IMR-90 (cell line): ENCODE measurements around the gene WDR91. TPM values are rescaled to one million over a fixed set of nuclear protein-coding genes. Genes with fewer than 3 reads are reported as not detected.

Experiments used
- ATAC-seq: fragments of 200-7000 bp; cut with Tn5 transposase; 2 replicates; pipeline ENCODE4 v1.9.1; 2020; ENCODE audit warnings: low read depth, mild to moderate bottlenecking, moderate library complexity
- BruUV-seq: library from RNA; stranded (reverse); fragments of 400-500 nt; replicated peaks from 2 replicates; lab custom pipeline; 2021; lab: Mats Ljungman, UMichigan
- CTCF ChIA-PET: fragments of 300-600 bp; formaldehyde crosslinking; extraction: SDS; loops from one replicate; lab custom pipeline; 2021; ENCODE audit warnings: antibody characterized with exemption; lab: Yijun Ruan, JAX
- POLR2A ChIA-PET: fragments of 300-600 bp; sonication (Branson Sonifier 250); formaldehyde crosslinking; loops from one replicate; lab custom pipeline; 2022; ENCODE audit warnings: antibody characterized with exemption; ENCODE audit not compliant: unreplicated experiment; lab: Charles Lee
- DNase-seq: peaks from one replicate; pipeline ENCODE4 v3.0.0; 2013
- H2AFZ ChIP-seq: replicated peaks from 2 replicates; pipeline ENCODE3; 2013; ENCODE audit warnings: low read length, mild to moderate bottlenecking; ENCODE audit not compliant: poor library complexity
- H2AK5ac ChIP-seq: 2 replicates; pipeline ENCODE4 v1.6.1; 2013; ENCODE audit warnings: low read depth, low read length, inconsistent platforms
- H2AK9ac ChIP-seq: replicated peaks from 2 replicates; pipeline ENCODE3; 2013; ENCODE audit warnings: mild to moderate bottlenecking, low read depth, low read length, moderate library complexity; ENCODE audit not compliant: poor library complexity
- H2BK120ac ChIP-seq: 2 replicates; pipeline ENCODE4 v1.6.1; 2013; ENCODE audit warnings: low read depth, low read length, inconsistent platforms
- H2BK15ac ChIP-seq: 3 replicates; pipeline ENCODE4 v1.6.1; 2013; ENCODE audit warnings: low read depth, low read length, inconsistent platforms
- H2BK20ac ChIP-seq: 2 replicates; pipeline ENCODE4 v1.6.1; 2013; ENCODE audit warnings: low read depth, mild to moderate bottlenecking, inconsistent platforms, low read length, moderate library complexity
- H2BK5ac ChIP-seq: 2 replicates; pipeline ENCODE4 v1.6.1; 2013; ENCODE audit warnings: mild to moderate bottlenecking, low read depth, low read length, inconsistent platforms; ENCODE audit not compliant: poor library complexity, severe bottlenecking
- H3K14ac ChIP-seq: replicated peaks from 2 replicates; pipeline ENCODE4 v1.6.1; 2013; ENCODE audit warnings: low read depth, low read length, inconsistent platforms
- H3K18ac ChIP-seq: 2 replicates; pipeline ENCODE4 v1.6.1; 2013; ENCODE audit warnings: low read depth, low read length, control low read depth
- H3K23ac ChIP-seq: 2 replicates; pipeline ENCODE4 v1.6.1; 2013; ENCODE audit warnings: low read depth, low read length, inconsistent platforms
- H3K27ac ChIP-seq: 2 replicates; pipeline ENCODE4 v1.5.1; 2013; ENCODE audit warnings: mild to moderate bottlenecking, control low read depth, low read length; ENCODE audit not compliant: insufficient read depth
- H3K27me3 ChIP-seq: 2 replicates; pipeline ENCODE4 v1.6.1; 2013; ENCODE audit warnings: low read length; ENCODE audit not compliant: control insufficient read depth, insufficient read depth
- H3K36me3 ChIP-seq: 2 replicates; pipeline ENCODE4 v1.6.1; 2013; ENCODE audit warnings: low read length, mixed read lengths; ENCODE audit not compliant: control insufficient read depth, insufficient read depth
- H3K4ac ChIP-seq: 2 replicates; pipeline ENCODE4 v1.6.1; 2013; ENCODE audit warnings: low read depth, low read length, inconsistent platforms
- H3K4me1 ChIP-seq: 2 replicates; pipeline ENCODE4 v1.6.1; 2013; ENCODE audit warnings: low read length, mixed read lengths; ENCODE audit not compliant: control insufficient read depth, insufficient read depth
- H3K4me2 ChIP-seq: 2 replicates; pipeline ENCODE4 v1.6.1; 2013; ENCODE audit warnings: low read depth, mild to moderate bottlenecking, control low read depth, low read length, moderate library complexity
- H3K4me3 ChIP-seq: 2 replicates; pipeline ENCODE4 v1.5.1; 2013; ENCODE audit warnings: low read depth, mild to moderate bottlenecking, control low read depth, low read length, moderate library complexity; ENCODE audit not compliant: insufficient read depth
- H3K56ac ChIP-seq: 2 replicates; pipeline ENCODE4 v1.6.1; 2013; ENCODE audit warnings: low read length, inconsistent platforms; ENCODE audit not compliant: insufficient read depth; ENCODE audit errors: extremely low read depth
- H3K79me1 ChIP-seq, 2 experiments: 2 replicates each; pipeline ENCODE4 v1.6.1; 2013; ENCODE audit warnings: low read length in 2 of 2, inconsistent platforms in 1 of 2, low read depth in 1 of 2
- H3K9ac ChIP-seq: 2 replicates; pipeline ENCODE4 v1.6.1; 2013; ENCODE audit warnings: low read depth, low read length, control low read depth
- H3K9me1 ChIP-seq: 2 replicates; pipeline ENCODE4 v1.6.1; 2013; ENCODE audit warnings: low read length, inconsistent platforms; ENCODE audit not compliant: insufficient read depth
- H3K9me3 ChIP-seq: 2 replicates; pipeline ENCODE4 v1.6.1; 2013; ENCODE audit warnings: low read length; ENCODE audit not compliant: control insufficient read depth, insufficient read depth
- H4K20me1 ChIP-seq: 2 replicates; pipeline ENCODE4 v1.6.1; 2013; ENCODE audit warnings: low read length, inconsistent platforms; ENCODE audit not compliant: insufficient read depth
- H4K5ac ChIP-seq: 2 replicates; pipeline ENCODE4 v1.6.1; 2013; ENCODE audit warnings: mild to moderate bottlenecking, low read depth, low read length, control low read depth
- H4K8ac ChIP-seq, 2 experiments: 2 replicates each; pipeline ENCODE4 v1.6.1; 2013; ENCODE audit warnings: low read depth in 2 of 2, low read length in 2 of 2, control low read depth in 1 of 2, inconsistent platforms in 1 of 2
- H4K91ac ChIP-seq: 2 replicates; pipeline ENCODE4 v1.6.1; 2013; ENCODE audit warnings: low read depth, low read length, inconsistent platforms; ENCODE audit not compliant: insufficient read depth
- MAZ ChIP-seq: IDR thresholded peaks from 2 replicates; pipeline ENCODE4 v1.6.1; 2012; ENCODE audit warnings: low read depth, mild to moderate bottlenecking, low read length, improper control_type of control experiment, moderate library complexity, borderline replicate concordance
- WGBS, 2 experiments: methylation state at CpG; one replicate each; pipeline versions ENCODE4 v1.1.5 to v1.1.7; 2013; ENCODE audit warnings: missing lambda C conversion rate in 2 of 2; ENCODE audit not compliant: insufficient read length in 1 of 2; ENCODE audit errors: extremely low coverage in 2 of 2; 5-methylcytosine and 5-hydroxymethylcytosine counted together
- dilution Hi-C: fragments of 300-500 bp; cut with HindIII; formaldehyde crosslinking; loops from one replicate; pipeline ENCODE4 v1.14.3; 2018; ENCODE audit warnings: low sequenced_read_pairs; ENCODE audit not compliant: unreplicated experiment
- in situ Hi-C: fragments of 300-500 bp; cut with MboI; formaldehyde crosslinking; loops from 3 replicates; pipeline ENCODE4 v1.14.3; 2019; ENCODE audit warnings: low sequenced_read_pairs, inconsistent platforms, mixed read lengths
- intact Hi-C: fragments of 100-400 bp; cut with micrococcal nuclease; formaldehyde crosslinking; loops from 2 replicates; pipeline ENCODE4 v1.10.0; 2022
- polyA plus RNA-seq, 3 experiments: library from polyadenylated mRNA; depleted of rRNA; stranded (reverse); fragments of >200 nt; gene quantifications; 2 replicates each; pipeline ENCODE4 v1.2.3, GENCODE V29; 2012; ENCODE audit warnings: low replicate concordance in 1 of 3
- total RNA-seq: library from RNA; depleted of rRNA; stranded (reverse); fragments of >200 nt; gene quantifications from 2 replicates; pipeline ENCODE4 v1.2.3, GENCODE V29; 2012

WDR91 gene
- total and polyA plus RNA-seq, 2 of the 4 experiments (the other 2 are of a cell fraction): 5.2 to 10.3 TPM

- Histone ChIP-seq H2AFZ (peak overlapping the region; percentile 14), H3K56ac (no peak overlapping the region), H4K91ac (no peak overlapping the region), H3K4ac (no peak overlapping the region), H4K20me1 (0 out of 2 replicates have a peak, but pooled peaks cover 4% of the 10 kb centered on the region), H2BK5ac (no peak overlapping the region), H3K9ac (no peak overlapping the region), H2AK9ac (peak overlapping the region; percentile 57), H3K23ac (no peak overlapping the region; the same call in 1 of the 2 replicates), H3K9me1 (peaks cover 20% of the 10 kb centered on the region), H2BK20ac (no peak overlapping the region), H4K5ac (no peak overlapping the region), H3K9me3 (no peaks in the 10 kb centered on the region), H3K36me3 (peaks cover 42% of the 10 kb centered on the region), H3K27me3 (no peaks in the 10 kb centered on the region), H3K4me2 (peak overlapping the region; percentile 16; the same call in 1 of the 2 replicates), H3K27ac (no peak overlapping the region), H3K79me1 (peaks cover 30 to 55% of the 10 kb centered on the region in 2 experiments), H2AK5ac (peak overlapping the region; percentile 33; the same call in 1 of the 2 replicates), H3K18ac (no peak overlapping the region), H3K14ac (no peak overlapping the region), H3K4me3 (no peak overlapping the region), H3K4me1 (peaks cover 12% of the 10 kb centered on the region), H4K8ac (peak overlapping the region in 1 of 2 experiments; percentile 12; a peak in 1 of 4 replicates), H2BK15ac (no peak overlapping the region), H2BK120ac (no peak overlapping the region)
- 100% methylated on average over 6 of the region's 13 CpGs; no CpG with 5 or more reads in 1 of the 2 experiments for WGBS, 2 experiments
- no TSS peak for BruUV-seq
- no peak for TF ChIP-seq MAZ
- intact Hi-C loops: no loop called here
- ATAC-seq: no peak
- CTCF ChIA-PET: interaction anchor here (3.7 kb wide), 1 partner anchor 182 kb away, joined by 17 read pairs; the partner anchor contains the start of gene AGBL3
- POLR2A ChIA-PET: interaction anchor here (0.6 kb wide), 1 partner anchor 487 kb away, joined by 3 read pairs; no protein-coding TSS in a partner anchor
- dilution Hi-C loops: no loop called here
- DNase-seq: no peak
- in situ Hi-C loops: loop anchor here (10.0 kb wide), 2 partner anchors 184 to 484 kb away; partner anchors contain the start of gene AGBL3
These were observed 42.7 kb downstream of the WDR91 start for GRCh38 chr7:135168489-135169140.
